ENCODE measurements around the gene TENM4.
"Not testable (repeated sequence)": the region's sequence is repeated elsewhere in the genome, so short reads cannot be mapped to it uniquely, and the experiment has no call there.

TENM4 gene

DNA sequence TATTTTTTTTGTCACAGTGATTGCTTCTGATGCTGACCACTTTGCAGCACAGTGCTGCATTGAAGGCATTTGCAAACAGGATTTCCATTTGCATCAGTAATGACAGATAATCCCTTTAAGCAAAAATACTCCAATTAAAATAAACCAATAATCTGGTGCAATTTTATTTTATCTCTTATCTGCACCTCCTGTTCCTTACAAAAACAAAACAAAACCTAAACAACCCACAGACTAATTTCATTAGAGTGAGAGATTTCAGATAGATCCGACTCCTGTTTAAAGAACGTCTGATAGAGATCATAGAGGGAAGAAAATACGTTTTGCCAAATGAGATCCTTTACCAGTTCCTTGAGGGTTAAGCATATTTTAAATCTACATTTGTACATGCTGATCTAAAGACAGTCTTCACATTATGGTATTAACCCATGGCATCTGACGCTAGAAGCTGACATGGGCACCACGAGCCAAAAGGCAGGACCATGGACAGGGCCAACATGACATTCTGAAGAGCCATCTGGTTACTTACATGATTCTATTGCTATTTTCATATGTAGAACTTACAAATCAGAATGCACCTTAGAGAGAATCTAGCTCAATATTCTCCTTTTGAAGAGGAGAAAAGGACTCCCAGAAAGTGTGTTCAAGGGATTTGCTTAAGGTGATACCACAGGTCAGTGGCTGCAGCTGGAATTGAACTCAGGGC is 580.0 kb downstream of the TENM4 start:
- DNase-seq, result no peak

- no peak for DNase-seq
These were observed 583.1 kb downstream of the TENM4 start for GRCh38 chr11:78857688-78858087.

DNA sequence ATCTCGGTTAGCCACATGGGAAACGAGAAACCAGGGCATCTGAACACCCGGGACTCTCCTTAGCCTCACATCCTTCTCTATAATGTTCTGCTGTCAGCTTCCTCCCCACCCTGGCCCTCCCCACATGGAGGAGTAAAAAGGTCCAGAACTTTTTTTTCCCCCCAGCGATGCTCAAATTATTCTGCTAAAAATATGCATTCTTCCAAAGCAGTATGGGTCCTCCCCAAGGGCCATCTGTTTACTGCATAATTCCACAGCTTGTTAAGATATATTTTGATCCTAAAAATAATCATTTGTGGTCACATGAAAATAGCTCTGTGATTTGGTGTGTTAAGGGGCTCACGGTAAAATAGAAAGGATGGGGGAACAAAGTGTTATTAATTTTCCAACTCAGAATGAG is 584.6 kb downstream of the TENM4 start:
- DNase-seq, result no peak

DNA sequence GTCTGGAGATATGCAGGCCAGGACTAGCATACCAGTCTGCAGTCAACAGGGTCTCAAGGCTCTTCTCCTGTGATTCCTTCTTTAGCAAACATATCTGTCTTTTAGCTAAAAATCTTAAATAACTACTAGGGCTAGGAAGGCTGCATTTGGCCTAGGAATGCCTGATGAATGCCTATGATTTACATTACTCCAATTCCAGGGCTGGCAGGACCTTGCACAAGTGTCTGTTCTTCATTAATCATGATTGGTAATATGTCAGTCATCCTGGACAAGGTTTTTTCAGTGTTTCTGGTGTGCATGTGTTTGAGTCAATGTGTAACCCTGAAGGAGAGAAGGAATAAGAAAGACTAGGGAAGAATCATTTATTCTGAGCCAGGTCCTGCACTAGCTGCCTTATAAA is 585.7 kb downstream of the TENM4 start:
- DNase-seq, result no peak

- no peak for DNase-seq
These were observed 587.3 kb downstream of the TENM4 start for GRCh38 chr11:78853521-78853920.

- DNase-seq, result no peak
These were observed 588.8 kb downstream of the TENM4 start for GRCh38 chr11:78851878-78852586.

GRCh38 chr11:78850078-78850477 is 590.8 kb downstream of the TENM4 start:
- no peak for DNase-seq

- no peak for DNase-seq
These were observed 594.6 kb downstream of the TENM4 start for GRCh38 chr11:78846269-78846668.

DNA sequence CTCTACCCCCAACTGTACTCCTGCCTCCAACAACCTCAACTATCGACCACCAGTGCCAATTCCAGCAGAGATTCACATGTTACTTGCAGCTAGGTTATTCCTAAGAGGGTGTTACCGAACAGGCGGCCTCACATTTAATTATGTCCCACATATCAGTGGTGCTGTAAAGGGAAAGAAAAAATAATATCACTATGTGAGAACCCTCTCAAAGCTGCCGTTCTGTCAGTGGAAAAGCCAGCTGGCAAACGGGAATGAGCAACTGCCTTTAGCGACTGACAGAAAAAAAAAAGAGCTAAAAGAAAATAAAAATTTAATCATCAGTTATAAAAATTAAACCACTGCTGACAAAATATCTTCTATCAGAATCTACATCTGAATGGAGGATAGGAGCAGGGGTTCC is 595.3 kb downstream of the TENM4 start:
- no peak for DNase-seq

GRCh38 chr11:78841456-78842060 is 599.3 kb downstream of the TENM4 start:
- DNase-seq, result no peak

- DNase-seq, result no peak
These were observed 600.2 kb downstream of the TENM4 start for GRCh38 chr11:78840623-78841022.

- DNase-seq, result no peak
These were observed 600.6 kb downstream of the TENM4 start for GRCh38 chr11:78840200-78840599.

- DNase-seq, result no peak
These were observed 602.4 kb downstream of the TENM4 start for GRCh38 chr11:78838417-78838816.

DNA sequence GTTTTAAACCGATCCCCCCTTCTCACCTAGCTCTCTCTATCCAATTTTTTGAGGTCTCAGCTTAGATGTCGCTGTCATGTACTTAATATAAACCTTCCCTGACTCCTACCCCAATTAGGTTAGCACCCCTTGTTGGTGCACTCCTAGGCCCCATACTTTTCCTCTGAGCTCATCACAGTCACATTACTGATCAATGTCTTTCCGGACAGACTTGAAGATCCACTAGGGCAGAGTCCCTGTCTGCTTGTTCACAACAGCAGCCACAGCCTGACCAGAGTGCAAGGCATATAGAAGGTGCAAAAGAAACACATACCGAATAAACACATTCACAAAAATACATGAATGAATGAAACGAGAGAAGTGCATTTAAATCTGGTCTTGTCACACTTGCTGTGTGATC is 605.2 kb downstream of the TENM4 start:
- DNase-seq, result no peak

DNA sequence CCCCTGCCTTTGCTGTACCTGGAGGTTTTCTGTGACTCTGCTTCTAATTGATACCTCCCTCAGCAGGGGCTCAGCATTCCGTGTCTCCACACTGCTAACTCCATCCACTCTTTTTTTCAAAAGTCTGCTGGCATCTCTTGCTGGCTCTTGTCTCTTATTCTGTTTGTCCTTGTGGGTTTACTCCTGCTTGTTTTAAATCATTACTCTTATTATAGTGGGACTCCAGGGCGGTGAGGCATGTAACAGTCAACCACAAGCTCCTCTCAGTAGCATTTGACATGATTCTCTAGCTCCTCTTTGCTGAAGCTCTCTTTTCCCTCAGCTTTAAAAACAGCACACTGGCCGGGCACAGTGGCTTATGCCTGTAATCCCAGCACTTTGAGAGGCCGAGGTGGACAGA is 605.9 kb downstream of the TENM4 start:
- DNase-seq, result no peak

- no peak for DNase-seq
These were observed 607.6 kb downstream of the TENM4 start for GRCh38 chr11:78833237-78833636.

- no peak for DNase-seq
These were observed 608.4 kb downstream of the TENM4 start for GRCh38 chr11:78832226-78832947.

- no peak for DNase-seq
These were observed 609.3 kb downstream of the TENM4 start for GRCh38 chr11:78831571-78831970.

- DNase-seq, result no peak
These were observed 610.5 kb downstream of the TENM4 start for GRCh38 chr11:78830277-78830819.

DNA sequence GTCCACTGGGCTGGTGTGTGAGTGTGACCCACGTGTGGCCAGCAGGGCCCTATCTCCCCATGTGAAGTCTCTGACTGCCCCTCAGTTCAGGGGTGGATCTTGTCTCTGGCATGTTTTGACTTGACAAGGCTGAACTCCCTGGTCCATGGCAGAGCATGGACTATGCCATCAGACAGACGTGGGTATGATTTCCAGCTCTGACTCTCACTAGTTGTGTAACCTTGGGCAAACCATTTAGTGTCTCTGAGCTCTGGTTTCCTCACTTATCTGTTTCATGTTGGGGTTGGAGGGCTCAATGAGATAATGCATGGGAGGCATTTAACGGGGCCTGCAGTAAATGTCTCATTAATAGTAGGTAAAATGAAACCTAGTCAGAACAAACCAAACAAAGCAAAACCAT is 611.7 kb downstream of the TENM4 start:
- DNase-seq, result no peak

DNA sequence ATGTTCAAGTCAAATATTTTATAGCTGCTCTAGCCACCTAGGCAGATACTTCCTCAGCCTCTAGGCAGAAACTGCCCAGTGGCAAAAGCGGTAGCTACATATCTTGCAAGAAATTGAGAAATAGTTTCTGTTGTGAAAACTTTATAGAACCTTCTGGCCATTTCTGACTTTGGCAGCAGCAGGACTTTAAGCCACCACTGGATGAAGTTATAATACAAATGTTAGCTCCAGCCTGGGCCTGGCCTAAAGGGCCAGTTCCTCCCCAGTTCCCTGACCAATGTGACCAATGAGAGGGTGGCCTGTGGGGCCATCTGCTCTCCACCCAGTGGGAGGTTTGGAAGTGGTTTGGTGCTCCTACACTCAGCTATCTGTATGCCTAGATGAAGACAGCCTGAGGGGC is 612.2 kb downstream of the TENM4 start:
- no peak for DNase-seq

GRCh38 chr11:78827291-78827690 is 613.5 kb downstream of the TENM4 start:
- DNase-seq, result not testable (repeated sequence)

GRCh38 chr11:78825591-78826020 is 615.2 kb downstream of the TENM4 start:
- DNase-seq, result no peak
